HCT116 (cell line): ENCODE measurements around the gene GAK. TPM values are rescaled to one million over a fixed set of nuclear protein-coding genes. Genes with fewer than 3 reads are reported as not detected.

Experiments used
- ATAC-seq: fragments of 200-7000 bp; cut with Tn5 transposase; 2 replicates; pipeline ENCODE4 v1.9.1; 2020; ENCODE audit warnings: mild to moderate bottlenecking, moderate library complexity
- BruUV-seq: library from RNA; stranded (reverse); fragments of 400-500 nt; replicated peaks from 2 replicates; lab custom pipeline; 2021; lab: Mats Ljungman, UMichigan
- CTCF ChIA-PET: fragments of 300-600 bp; sonication (Branson Sonifier 250); formaldehyde crosslinking; loops from one replicate; lab custom pipeline; 2021; ENCODE audit warnings: antibody characterized with exemption; lab: Charles Lee
- POLR2A ChIA-PET: fragments of 300-600, 350-600 bp; sonication (Branson Sonifier 250); formaldehyde crosslinking; loops from one replicate; lab custom pipeline; 2021; ENCODE audit warnings: antibody characterized with exemption; lab: Charles Lee
- RAD21 ChIA-PET, 2 experiments: fragments of 300-600 bp; sonication (Branson Sonifier 250); formaldehyde crosslinking; loops; one replicate each; lab custom pipeline; 2023; ENCODE audit warnings: low total read pairs in 2 of 2; ENCODE audit not compliant: uncharacterized antibody in 2 of 2, unreplicated experiment in 2 of 2, low non-redundant PET in 1 of 2; lab: Charles Lee
- DNase-seq: peaks from one replicate; pipeline ENCODE4 v3.0.0-alpha.2; 2010; ENCODE audit warnings: low read depth, low spot score
- H2AFZ ChIP-seq: fragments of 200-600 bp; shearing (Covaris generic), sonication (generic); 2 replicates; pipeline ENCODE4 v1.6.1; 2017; ENCODE audit warnings: low read depth, mixed run types, mixed read lengths, antibody characterized with exemption, low read length; ENCODE audit not compliant: poor library complexity, severe bottlenecking
- H3K27ac ChIP-seq: 2 replicates; pipeline ENCODE4 v1.5.1; 2012; ENCODE audit warnings: low read depth, low read length
- H3K27me3 ChIP-seq: fragments of 200-600 bp; sonication (generic); 2 replicates; pipeline ENCODE4 v1.6.1; 2016; ENCODE audit warnings: mixed run types, low read length, mixed read lengths; ENCODE audit not compliant: insufficient read depth
- H3K36me3 ChIP-seq, 2 experiments: fragments of 200-500 bp in 1 of 2; fragments of 200-600 bp in 1 of 2; sonication (Bioruptor generic) in 1 of 2; sonication (generic) in 1 of 2; 2 replicates each; pipeline versions ENCODE4 v1.5.1 to v1.6.1; 2014 to 2016; ENCODE audit warnings: low read length in 2 of 2, inconsistent platforms in 1 of 2, mixed read lengths in 1 of 2, mixed run types in 1 of 2; ENCODE audit not compliant: insufficient read depth in 2 of 2, control insufficient read depth in 1 of 2
- H3K4me1 ChIP-seq, 2 experiments: fragments of 200-600 bp in 1 of 2; sonication (generic) in 1 of 2; 2 replicates each; pipeline versions ENCODE4 v1.5.1 to v1.6.1; 2012 to 2017; ENCODE audit warnings: low read length in 2 of 2, inconsistent platforms in 1 of 2, mild to moderate bottlenecking in 1 of 2, mixed read lengths in 1 of 2, mixed run types in 1 of 2, moderate library complexity in 1 of 2; ENCODE audit not compliant: insufficient read depth in 2 of 2, control insufficient read depth in 1 of 2
- H3K4me2 ChIP-seq: fragments of 200-600 bp; sonication (generic); 2 replicates; pipeline ENCODE4 v1.6.1; 2017; ENCODE audit warnings: mixed run types, low read length, mixed read lengths
- H3K4me3 ChIP-seq, 2 experiments: fragments of 200-600 bp in 1 of 2; sonication (generic) in 1 of 2; replicated peaks in 1 of 2; 2 replicates each; pipeline ENCODE4 v1.5.1; 2011 to 2016; ENCODE audit warnings: low read length in 2 of 2, control low read depth in 1 of 2, low read depth in 1 of 2, mild to moderate bottlenecking in 1 of 2, mixed read lengths in 1 of 2, mixed run types in 1 of 2
- H3K79me2 ChIP-seq: fragments of 200-600 bp; sonication (generic); 2 replicates; pipeline ENCODE4 v1.6.1; 2017; ENCODE audit warnings: mild to moderate bottlenecking, mixed run types, low read length, moderate library complexity, mixed read lengths; ENCODE audit not compliant: insufficient read depth
- H3K9ac ChIP-seq: fragments of 200-600 bp; sonication (generic); 2 replicates; pipeline ENCODE4 v1.6.1; 2016; ENCODE audit warnings: low read length, mixed read lengths
- H3K9me2 ChIP-seq: fragments of 200-600 bp; sonication (generic), shearing (Covaris generic); 2 replicates; pipeline ENCODE4 v1.6.1; 2017; ENCODE audit warnings: mixed run types, mild to moderate bottlenecking, moderate library complexity; ENCODE audit not compliant: insufficient read depth
- H3K9me3 ChIP-seq, 2 experiments: fragments of 200-500 bp in 1 of 2; fragments of 200-600 bp in 1 of 2; sonication (Bioruptor generic) in 1 of 2; sonication (generic) in 1 of 2; 2 replicates each; pipeline ENCODE4 v1.6.1; 2014 to 2017; ENCODE audit warnings: low read length in 2 of 2, mixed read lengths in 2 of 2, inconsistent platforms in 1 of 2, low read depth in 1 of 2, mild to moderate bottlenecking in 1 of 2, mixed run types in 1 of 2, moderate library complexity in 1 of 2; ENCODE audit not compliant: control insufficient read depth in 1 of 2, insufficient read depth in 1 of 2
- H4K20me1 ChIP-seq: fragments of 200-600 bp; sonication (generic), shearing (Covaris generic); 2 replicates; pipeline ENCODE4 v1.6.1; 2017; ENCODE audit warnings: mixed run types, mild to moderate bottlenecking, moderate library complexity; ENCODE audit not compliant: insufficient read depth
- ATF3 ChIP-seq: IDR thresholded peaks from 2 replicates; pipeline ENCODE4 v1.6.1; 2012
- CEBPB ChIP-seq: IDR thresholded peaks from 2 replicates; pipeline ENCODE4 v1.6.1; 2012; ENCODE audit warnings: low read depth
- EGR1 ChIP-seq: IDR thresholded peaks from 2 replicates; pipeline ENCODE4 v1.6.1; 2012; ENCODE audit warnings: low read depth
- ELF1 ChIP-seq: IDR thresholded peaks from 2 replicates; pipeline ENCODE4 v1.6.1; 2012; ENCODE audit warnings: low read depth, borderline replicate concordance
- EZH2phosphoT487 ChIP-seq: fragments of 200-600 bp; IDR thresholded peaks from 2 replicates; pipeline ENCODE4 v1.6.1; 2018; ENCODE audit warnings: antibody characterized with exemption, borderline replicate concordance
- FOSL1 ChIP-seq: IDR thresholded peaks from 2 replicates; pipeline ENCODE4 v1.6.1; 2012; ENCODE audit warnings: low read depth
- MAX ChIP-seq: IDR thresholded peaks from 2 replicates; pipeline ENCODE4 v1.6.1; 2012
- POLR2A ChIP-seq: IDR thresholded peaks from 2 replicates; pipeline ENCODE4 v1.7.0; 2011; ENCODE audit warnings: borderline replicate concordance; ENCODE audit not compliant: insufficient read depth, insufficient read length; ENCODE audit errors: extremely low read depth
- POLR2AphosphoS5 ChIP-seq: IDR thresholded peaks from 2 replicates; pipeline ENCODE4 v1.6.1; 2011; ENCODE audit warnings: mild to moderate bottlenecking, low read depth, low read length, moderate library complexity
- REST ChIP-seq: IDR thresholded peaks from 2 replicates; pipeline ENCODE4 v1.6.1; 2012; ENCODE audit warnings: low read depth
- SIN3A ChIP-seq: IDR thresholded peaks from 2 replicates; pipeline ENCODE4 v1.6.1; 2012; ENCODE audit warnings: low read depth
- SP1 ChIP-seq: IDR thresholded peaks from 2 replicates; pipeline ENCODE4 v1.6.1; 2012; ENCODE audit warnings: low read depth
- SRF ChIP-seq: IDR thresholded peaks from 2 replicates; pipeline ENCODE4 v1.6.1; 2012; ENCODE audit warnings: low read depth
- TCF7L2 ChIP-seq: IDR thresholded peaks from 2 replicates; pipeline ENCODE4 v1.7.0; 2011; ENCODE audit warnings: borderline replicate concordance, inconsistent platforms; ENCODE audit not compliant: insufficient read depth, insufficient read length; ENCODE audit errors: extremely low read depth
- YY1 ChIP-seq: IDR thresholded peaks from 2 replicates; pipeline ENCODE4 v1.6.1; 2011; ENCODE audit warnings: low read length, low read depth, moderate library complexity, mild to moderate bottlenecking; ENCODE audit not compliant: insufficient replicate concordance; ENCODE audit errors: extremely low read depth
- ZFX ChIP-seq: fragments of 450-650 bp; IDR thresholded peaks from 2 replicates; pipeline ENCODE4 v1.6.1; 2017
- ZNF274 ChIP-seq: fragments of 200-500 bp; sonication (Bioruptor generic); IDR thresholded peaks from 2 replicates; pipeline ENCODE4 v1.6.1; 2014; ENCODE audit warnings: mild to moderate bottlenecking, low read depth, low read length, inconsistent platforms
- intact Hi-C: fragments of 100-400 bp; cut with micrococcal nuclease; formaldehyde crosslinking; loops from 2 replicates; pipeline ENCODE4 v1.10.0; 2022
- total RNA-seq: library from RNA; stranded (reverse); gene quantifications from one replicate; pipeline ENCODE4 v1.2.1, GENCODE V29; 2021; ENCODE audit not compliant: unreplicated experiment

Gene GAK
- total RNA-seq, 1 experiment from 2014 or later: 123 TPM

GRCh38 chr4:823761-824460 is 108.2 kb downstream of the GAK start (continued):
- TF ChIP-seq REST (no peak), EGR1 (no peak), POLR2AphosphoS5 (no peak), EZH2phosphoT487 (no peak)
- TF ChIP-seq, all 23 proteins: peak for 0

DNA sequence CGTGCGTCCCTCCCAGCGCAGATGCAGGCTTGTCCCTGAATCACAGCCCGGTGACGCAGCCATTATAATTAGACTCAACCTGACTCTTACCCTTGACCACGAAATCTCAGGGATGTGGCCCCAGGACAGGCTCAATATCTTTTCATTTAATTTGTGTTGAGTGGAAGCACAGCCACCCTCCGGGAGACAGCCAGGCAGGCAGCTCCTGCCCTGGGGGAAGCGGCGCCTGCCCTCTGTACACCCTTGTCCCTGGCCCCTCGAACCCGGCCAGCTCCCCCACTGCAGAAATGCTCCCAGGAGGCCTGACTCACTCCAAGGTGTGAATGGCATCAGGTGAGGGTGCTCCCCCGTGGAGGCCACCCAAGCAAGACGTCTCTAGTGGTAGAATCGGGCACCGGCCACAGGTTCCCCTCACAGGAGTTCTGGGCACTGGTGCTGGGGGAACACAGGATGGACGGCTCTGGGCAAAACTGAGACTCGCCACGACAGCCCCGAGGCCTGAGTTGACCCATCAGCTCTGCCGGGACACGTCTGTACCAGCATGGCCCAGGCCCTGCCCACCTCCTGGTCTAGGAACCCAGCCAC is 108.8 kb downstream of the GAK start:
- DNase-seq: no peak
- CTCF ChIA-PET: no interaction called here
- Histone ChIP-seq H3K9ac (no peak overlapping the region), H2AFZ (no peak overlapping the region), H3K27me3 (no peaks in the 10 kb centered on the region), H3K4me3 (no peak overlapping the region), H3K9me3 (no peaks in the 10 kb centered on the region), H3K9me2 (no peaks in the 10 kb centered on the region), H3K36me3 (no peaks in the 10 kb centered on the region), H3K4me2 (no peak overlapping the region), H3K79me2 (no peaks in the 10 kb centered on the region), H3K4me1 (no peaks in the 10 kb centered on the region; a peak in 1 of 4 replicates), H4K20me1 (no peaks in the 10 kb centered on the region), H3K27ac (no peak overlapping the region)
- POLR2A ChIA-PET: no interaction called here
- no peak for ATAC-seq
- RAD21 ChIA-PET: no interaction called here
- intact Hi-C loops: no loop called here
- no TSS peak for BruUV-seq
- TF ChIP-seq ZNF274 (no peak), TCF7L2 (no peak), YY1 (no peak), SIN3A (no peak), POLR2A (no peak), REST (no peak), POLR2AphosphoS5 (no peak), EGR1 (no peak), FOSL1 (no peak), ELF1 (no peak), ZFX (no peak), SRF (no peak), MAX (no peak), SP1 (no peak), ATF3 (no peak), CEBPB (no peak)
